ENCODE results near the gene TIMM44. TPM values are rescaled to one million over a fixed set of nuclear protein-coding genes. Genes with fewer than 3 reads are reported as not detected.

Gene TIMM44
- total and polyA plus RNA-seq, 2 of the 8 experiments (the other 6 are each of a cell fraction or from before 2014, with no cell fraction given) = 131 to 150 TPM

DNA sequence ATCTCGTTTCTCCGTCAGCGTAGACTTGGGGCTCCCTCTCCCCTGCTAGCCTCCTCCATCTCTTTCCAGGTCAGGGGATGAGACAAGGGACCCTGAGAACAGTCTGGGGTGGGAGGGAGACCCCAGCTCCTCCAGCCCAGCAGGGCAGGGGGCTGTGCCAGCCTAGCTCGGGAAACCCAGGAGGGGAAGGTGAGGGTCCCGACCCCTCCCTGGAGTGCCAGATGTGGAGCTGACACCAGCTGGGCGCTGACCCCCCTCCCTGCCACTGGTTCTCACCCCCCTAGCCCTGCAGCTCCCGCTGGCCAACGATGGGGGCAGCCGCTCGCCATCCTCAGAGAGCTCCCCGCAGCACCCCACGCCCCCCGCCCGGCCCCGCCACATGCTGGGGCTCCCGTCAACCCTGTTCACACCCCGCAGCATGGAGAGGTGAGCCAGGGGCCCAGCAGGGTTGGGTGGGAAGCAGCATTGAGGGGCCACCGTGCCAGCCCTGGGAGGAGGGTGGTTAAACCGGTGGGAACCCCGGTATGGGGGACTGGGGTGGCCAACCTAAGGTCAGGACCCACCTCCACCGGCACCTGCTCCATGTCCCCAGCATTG lies 33.9 kb downstream of the TIMM44 start:
- no peak overlapping the region for H3K27ac ChIP-seq (ENCODE audit: low read depth, low read length)
- no peak overlapping the region for H4K5ac ChIP-seq (ENCODE audit: insufficient read length, low read depth, low read length)
- H3K4ac ChIP-seq (replicated peaks; ENCODE audit: insufficient read length, low read depth, low read length) = no peak overlapping the region
- H2AK5ac ChIP-seq (ENCODE audit: low read depth, low read length) = no peak overlapping the region
- H3K9me3 ChIP-seq (ENCODE audit: insufficient read depth in 2 of 2, low read depth in 1 of 2, low read length in 1 of 2) = no peaks in the 10 kb centered on the region
- H4K91ac ChIP-seq (replicated peaks; ENCODE audit: insufficient read length, low read length) = no peak overlapping the region
- no peak overlapping the region for H2AFZ ChIP-seq (ENCODE audit: low read length)
- no peak overlapping the region for H3K56ac ChIP-seq (replicated peaks; ENCODE audit: insufficient read length, low read depth, low read length)
- H3K36me3 ChIP-seq (ENCODE audit: control insufficient read depth in 2 of 4, insufficient read depth in 4 of 4, low read length in 3 of 4) = peaks cover 5 to 30% (median 16%) of the 10 kb centered on the region in 4 experiments; a peak in 5 of 8 replicates
- FAIRE-seq (no peak), DNase-seq (ENCODE audit: low read depth in 1 of 2, low spot score in 2 of 2) (no peak)
- no peak overlapping the region for H2BK15ac ChIP-seq (ENCODE audit: low read length)
- POLR2A ChIA-PET (ENCODE audit: partially characterized antibody) = interaction anchor here (1.5 to 2.3 kb wide), 4 partner anchors 9 to 52 kb away, joined by 4 to 12 read pairs (median 8); partner anchors contain the start of gene TIMM44
- H2BK120ac ChIP-seq (replicated peaks; ENCODE audit: low read depth, low read length) = no peak overlapping the region
- no peak overlapping the region for H3K14ac ChIP-seq (ENCODE audit: insufficient read length)
- H4K20me1 ChIP-seq (replicated peaks in 1 of 2; ENCODE audit: control insufficient read depth in 1 of 2, insufficient read depth in 2 of 2, low read length in 2 of 2) = peaks cover 5 to 19% of the 10 kb centered on the region in 2 experiments
- 93% methylated on average over 16 of the region's 21 CpGs; no CpG with 5 or more reads in 1 of the 2 experiments for WGBS, 2 experiments (ENCODE audit: extremely low coverage in 1 of 2, insufficient coverage in 1 of 2, insufficient read length in 1 of 2, insufficient replicate concordance in 2 of 2, low coverage in 1 of 2, low lambda C conversion rate in 2 of 2, missing lambda C conversion rate in 1 of 2)
- no peak overlapping the region for H3K4me3 ChIP-seq (ENCODE audit: extremely low read depth in 1 of 4, insufficient read depth in 2 of 4, low read depth in 3 of 4, low read length in 4 of 4)
- peaks cover 0 to 17% of the 10 kb centered on the region in 2 experiments; a peak in 2 of 4 replicates for H3K79me2 ChIP-seq (ENCODE audit: control insufficient read depth in 1 of 2, insufficient read depth in 2 of 2, low read length in 2 of 2)
- H2BK12ac ChIP-seq (ENCODE audit: low read depth, low read length) = no peak overlapping the region
- H2BK5ac ChIP-seq (ENCODE audit: low read depth, low read length) = no peak overlapping the region
- H3K23me2 ChIP-seq (ENCODE audit: low read depth, low read length) = peaks cover 2% of the 10 kb centered on the region; the same call in 1 of the 2 replicates
- CTCF ChIA-PET (ENCODE audit: partially characterized antibody) = interaction anchor here (0.7 to 1.6 kb wide), 6 partner anchors 14 to 57 kb away, joined by 3 to 6 read pairs (median 4); partner anchors contain the start of gene PRR36
- H3K27me3 ChIP-seq (replicated peaks in 1 of 4; ENCODE audit: control insufficient read depth in 3 of 4, extremely low read depth in 1 of 4, insufficient read depth in 3 of 4, low read length in 3 of 4) = peaks cover 0 to 3% (median under 1%) of the 10 kb centered on the region in 4 experiments; a peak in 3 of 7 replicates
- H3K9ac ChIP-seq (replicated peaks in 1 of 4; ENCODE audit: extremely low read depth in 1 of 4, low read depth in 3 of 4, low read length in 3 of 4) = no peak overlapping the region
- H3K4me1 ChIP-seq (replicated peaks in 1 of 4; ENCODE audit: control insufficient read depth in 3 of 4, insufficient read depth in 4 of 4, low read length in 3 of 4) = peaks cover 0 to 3% (median 3%) of the 10 kb centered on the region in 4 experiments; a peak in 5 of 7 replicates
- no peak overlapping the region for H2BK20ac ChIP-seq (ENCODE audit: low read length)
- no peak overlapping the region for H3K18ac ChIP-seq (ENCODE audit: extremely low read depth, low read length)
- no peak overlapping the region for H4K8ac ChIP-seq (ENCODE audit: extremely low read depth, insufficient read depth, low read length)
- no peak overlapping the region for H3K4me2 ChIP-seq (ENCODE audit: insufficient read depth in 1 of 2, low read depth in 2 of 2, low read length in 2 of 2)
- peaks cover 7% of the 10 kb centered on the region for H3K79me1 ChIP-seq (ENCODE audit: low read depth, low read length)
- H3K23ac ChIP-seq (ENCODE audit: insufficient read length) = no peak overlapping the region
- TF ChIP-seq KDM5A (IDR thresholded peaks at IDR 0.05; ENCODE audit: low read length) (no peak), EZH2 (IDR thresholded peaks at IDR 0.05; ENCODE audit: low read depth, low read length, severe bottlenecking) (no peak), SAP30 (IDR thresholded peaks at IDR 0.05; ENCODE audit: insufficient read depth, insufficient replicate concordance, low read length) (no peak), TBP (IDR thresholded peaks at IDR 0.05; ENCODE audit: low read depth, low read length) (no peak)
